GM19240 (cell line): ENCODE results near the gene GRIA4.
"Not testable (repeated sequence)": the region's sequence is repeated elsewhere in the genome, so short reads cannot be mapped to it uniquely, and the experiment has no call there.

Source experiments
- DNase-seq: peaks from one replicate; pipeline ENCODE4 v3.0.0; 2011; ENCODE audit warnings: low spot score; ENCODE audit not compliant: insufficient read length

Gene GRIA4

GRCh38 chr11:105785850-105786249 is 176.0 kb downstream of the GRIA4 start:
- not testable (repeated sequence) for DNase-seq

- DNase-seq, result no peak
These were observed 176.9 kb downstream of the GRIA4 start for GRCh38 chr11:105786741-105787140.

- no peak for DNase-seq
These were observed 179.9 kb downstream of the GRIA4 start for GRCh38 chr11:105789579-105790420.

- no peak for DNase-seq
These were observed 181.0 kb downstream of the GRIA4 start for GRCh38 chr11:105790840-105791239.

- no peak for DNase-seq
These were observed 183.2 kb downstream of the GRIA4 start for GRCh38 chr11:105793092-105793491.

- no peak for DNase-seq
These were observed 189.4 kb downstream of the GRIA4 start for GRCh38 chr11:105799263-105799662.

- DNase-seq, result no peak
These were observed 190.0 kb downstream of the GRIA4 start for GRCh38 chr11:105799728-105800462.

GRCh38 chr11:105802390-105802789 is 192.5 kb downstream of the GRIA4 start:
- DNase-seq, result no peak

GRCh38 chr11:105811242-105811641 is 201.4 kb downstream of the GRIA4 start:
- no peak for DNase-seq

GRCh38 chr11:105821372-105821771 is 211.5 kb downstream of the GRIA4 start:
- no peak for DNase-seq

GRCh38 chr11:105821781-105822180 is 211.9 kb downstream of the GRIA4 start:
- DNase-seq, result no peak

GRCh38 chr11:105823495-105824033 is 213.7 kb downstream of the GRIA4 start:
- no peak for DNase-seq

GRCh38 chr11:105824457-105825013 is 214.7 kb downstream of the GRIA4 start:
- DNase-seq, result no peak

- DNase-seq, result no peak
These were observed 215.3 kb downstream of the GRIA4 start for GRCh38 chr11:105825141-105825540.

GRCh38 chr11:105827906-105828305 is 218.0 kb downstream of the GRIA4 start:
- no peak for DNase-seq

- DNase-seq, result peak; percentile 1
These were observed 219.2 kb downstream of the GRIA4 start for GRCh38 chr11:105829084-105829483.

- no peak for DNase-seq
These were observed 224.6 kb downstream of the GRIA4 start for GRCh38 chr11:105834461-105834860.

- no peak for DNase-seq
These were observed 229.0 kb downstream of the GRIA4 start for GRCh38 chr11:105838668-105839384.

- DNase-seq, result no peak
These were observed 230.5 kb downstream of the GRIA4 start for GRCh38 chr11:105840391-105840790.

- no peak for DNase-seq
These were observed 242.5 kb downstream of the GRIA4 start for GRCh38 chr11:105852403-105852802.

- no peak for DNase-seq
These were observed 244.4 kb downstream of the GRIA4 start for GRCh38 chr11:105854269-105854668.
